Astrocyte of the cerebellum (primary cell): ENCODE data around the gene SLC7A6.

Source experiments
- DNase-seq: peaks from one replicate; pipeline ENCODE4 v3.0.0-alpha.2; 2011; ENCODE audit warnings: low read depth
- H3K4me3 ChIP-seq: 2 replicates; pipeline ENCODE4 v1.5.1; 2011; ENCODE audit warnings: mild to moderate bottlenecking, low read depth, low read length, moderate library complexity
- in situ Hi-C: cut with HindIII; loops from 2 replicates; pipeline ENCODE4 v1.10.0; 2017; ENCODE audit warnings: low sequenced_read_pairs
- TF ChIP-seq, protein P1 (sequence below): IDR thresholded peaks from 2 replicates; pipeline ENCODE4 v1.5.1; 2012; ENCODE audit warnings: low read length, low read depth, moderate library complexity, mild to moderate bottlenecking; ENCODE audit errors: missing control alignments

The SLC7A6 gene

DNA sequence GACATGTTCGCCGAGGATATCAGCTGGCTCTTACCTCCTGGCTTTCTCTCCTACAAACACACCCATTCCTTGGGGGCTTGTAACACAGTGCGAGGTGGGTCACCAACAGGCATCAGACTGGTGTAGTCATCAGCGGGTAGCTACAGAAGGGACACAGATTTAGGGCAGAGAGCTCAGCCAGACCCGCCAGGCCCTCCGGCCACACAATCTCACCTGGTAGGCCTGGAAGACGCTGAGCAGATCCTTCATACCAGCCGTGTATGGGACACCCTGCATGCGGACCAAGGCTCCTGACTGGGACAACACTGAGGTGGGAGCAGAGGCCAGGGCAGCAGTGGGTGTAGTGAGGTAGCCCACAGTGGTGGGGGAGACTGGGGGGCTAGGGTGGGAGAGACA, 34.2 kb upstream of the SLC7A6 start:
- in situ Hi-C loops, result no loop called here
- TF ChIP-seq, protein P1, sequence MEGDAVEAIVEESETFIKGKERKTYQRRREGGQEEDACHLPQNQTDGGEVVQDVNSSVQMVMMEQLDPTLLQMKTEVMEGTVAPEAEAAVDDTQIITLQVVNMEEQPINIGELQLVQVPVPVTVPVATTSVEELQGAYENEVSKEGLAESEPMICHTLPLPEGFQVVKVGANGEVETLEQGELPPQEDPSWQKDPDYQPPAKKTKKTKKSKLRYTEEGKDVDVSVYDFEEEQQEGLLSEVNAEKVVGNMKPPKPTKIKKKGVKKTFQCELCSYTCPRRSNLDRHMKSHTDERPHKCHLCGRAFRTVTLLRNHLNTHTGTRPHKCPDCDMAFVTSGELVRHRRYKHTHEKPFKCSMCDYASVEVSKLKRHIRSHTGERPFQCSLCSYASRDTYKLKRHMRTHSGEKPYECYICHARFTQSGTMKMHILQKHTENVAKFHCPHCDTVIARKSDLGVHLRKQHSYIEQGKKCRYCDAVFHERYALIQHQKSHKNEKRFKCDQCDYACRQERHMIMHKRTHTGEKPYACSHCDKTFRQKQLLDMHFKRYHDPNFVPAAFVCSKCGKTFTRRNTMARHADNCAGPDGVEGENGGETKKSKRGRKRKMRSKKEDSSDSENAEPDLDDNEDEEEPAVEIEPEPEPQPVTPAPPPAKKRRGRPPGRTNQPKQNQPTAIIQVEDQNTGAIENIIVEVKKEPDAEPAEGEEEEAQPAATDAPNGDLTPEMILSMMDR, result no peak
- H3K4me3 ChIP-seq, result no peak overlapping the region
- DNase-seq, result no peak

DNA sequence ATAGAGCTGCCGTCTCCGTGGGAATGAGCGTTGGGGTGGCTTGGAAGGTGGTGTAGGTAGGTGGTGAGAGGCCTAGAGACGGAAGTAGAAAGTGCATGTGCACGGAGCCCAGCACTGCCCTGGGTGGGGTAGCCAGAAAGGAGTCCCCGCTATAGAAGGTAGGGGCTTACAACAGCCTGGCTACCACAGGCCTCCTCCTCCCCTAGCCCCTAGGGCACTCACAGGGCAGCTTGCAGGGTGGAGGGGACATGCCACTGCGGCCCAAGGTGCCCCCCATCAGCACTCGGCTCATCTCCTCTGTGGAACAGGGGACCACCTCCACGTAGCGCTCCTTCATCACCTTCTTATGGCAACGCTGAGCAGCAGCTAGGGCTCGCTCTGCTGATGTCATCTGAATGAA, 33.4 kb upstream of the SLC7A6 start:
- in situ Hi-C loops, result no loop called here
- TF ChIP-seq, protein P1, result no peak
- no peak overlapping the region for H3K4me3 ChIP-seq
- DNase-seq, result no peak

DNA sequence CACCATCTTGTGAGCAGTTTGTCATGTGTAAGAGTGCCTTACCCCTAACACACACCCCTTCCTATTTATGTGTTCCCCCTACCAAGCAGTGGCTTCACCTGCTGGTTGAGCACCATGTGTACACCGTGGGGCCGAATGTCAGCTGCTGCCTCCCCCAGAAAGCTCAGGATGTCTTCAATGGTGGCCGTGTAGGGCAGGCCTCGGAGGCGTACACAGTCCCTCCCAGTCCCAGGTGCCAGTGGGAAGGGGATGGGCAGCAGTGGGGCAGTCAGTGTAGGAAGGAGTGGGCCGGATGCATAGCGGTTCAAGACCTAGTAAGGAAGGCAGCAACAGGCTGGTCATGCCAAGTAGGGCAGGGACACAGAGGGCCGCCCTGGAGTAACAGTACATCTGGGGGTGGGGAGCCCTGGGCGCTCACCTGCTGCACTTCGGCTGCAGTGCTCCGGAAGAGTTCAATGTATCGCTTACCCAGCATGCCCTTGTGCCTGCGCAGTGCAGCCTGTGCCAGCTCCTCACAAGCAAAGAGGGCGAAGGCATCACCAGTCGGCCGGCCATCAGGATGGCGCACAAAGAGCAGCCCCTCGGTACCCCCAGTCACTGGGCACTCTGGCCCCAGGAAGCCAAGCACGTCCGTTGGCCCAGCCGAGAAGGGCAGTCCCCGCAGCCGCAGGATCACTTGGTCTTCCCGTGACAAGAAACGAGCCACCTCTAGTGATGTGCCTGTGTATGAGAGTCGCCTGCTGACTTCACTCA, 32.8 kb upstream of the SLC7A6 start:
- TF ChIP-seq, protein P1, result no peak
- no peak overlapping the region for H3K4me3 ChIP-seq
- in situ Hi-C loops, result no loop called here
- DNase-seq, result no peak

DNA sequence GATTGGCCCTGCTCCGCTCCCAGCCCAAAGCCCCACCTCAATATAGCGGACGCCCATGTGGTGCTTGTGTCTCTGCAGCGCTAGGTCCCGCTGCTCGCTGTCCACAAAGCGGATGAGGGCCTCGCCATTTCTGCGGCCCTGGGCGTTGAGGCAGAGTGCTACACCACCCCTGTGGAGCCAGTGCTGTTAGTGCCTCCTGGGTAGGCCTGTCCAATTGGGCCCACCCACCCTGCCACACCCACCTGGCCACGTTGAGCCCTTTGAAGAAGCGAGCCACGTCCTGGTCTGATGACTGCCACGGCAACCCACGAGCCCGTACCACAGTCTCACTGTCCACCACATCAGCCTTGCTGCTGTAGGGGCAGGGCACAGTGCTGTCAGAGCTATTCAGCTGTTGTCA, 32.0 kb upstream of the SLC7A6 start:
- no peak for DNase-seq
- in situ Hi-C loops, result no loop called here
- H3K4me3 ChIP-seq, result no peak overlapping the region
- TF ChIP-seq, protein P1, result no peak

DNA sequence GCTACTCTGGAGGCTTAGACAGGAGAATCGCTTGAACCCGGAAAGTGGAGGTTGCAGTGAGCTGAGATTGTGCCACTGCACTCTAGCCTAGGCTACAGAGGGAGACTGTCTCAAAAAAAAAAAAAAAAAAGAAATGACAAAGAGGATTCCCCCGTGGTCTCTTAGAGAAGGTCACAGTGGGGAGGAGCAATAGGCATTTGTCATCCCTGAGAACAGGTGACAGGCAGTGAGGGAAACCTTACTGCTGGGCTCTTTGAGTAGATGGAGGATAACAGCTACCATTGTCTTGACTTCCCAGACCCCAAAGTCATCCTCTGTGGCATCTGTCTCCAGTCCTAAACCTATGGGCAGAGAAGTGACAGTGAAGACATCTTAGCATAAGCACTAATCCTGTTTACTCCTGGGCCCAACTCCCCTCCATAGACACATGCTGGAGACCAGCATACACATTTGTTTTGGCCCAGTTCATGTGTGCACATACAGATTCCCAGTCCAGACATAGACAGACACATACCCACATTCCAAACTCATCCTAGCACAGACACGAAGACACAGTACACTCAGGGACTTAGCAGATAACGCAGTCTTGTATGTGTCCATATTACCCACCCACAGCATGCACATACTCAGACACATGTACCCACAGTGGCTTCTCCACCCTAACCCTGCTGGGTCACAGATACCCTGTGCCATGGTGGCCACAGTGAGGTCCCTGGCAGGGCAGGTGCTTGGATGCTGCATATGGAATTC, 31.1 kb upstream of the SLC7A6 start:
- no peak overlapping the region for H3K4me3 ChIP-seq
- no peak for DNase-seq
- TF ChIP-seq, protein P1, result no peak
- in situ Hi-C loops, result no loop called here

DNA sequence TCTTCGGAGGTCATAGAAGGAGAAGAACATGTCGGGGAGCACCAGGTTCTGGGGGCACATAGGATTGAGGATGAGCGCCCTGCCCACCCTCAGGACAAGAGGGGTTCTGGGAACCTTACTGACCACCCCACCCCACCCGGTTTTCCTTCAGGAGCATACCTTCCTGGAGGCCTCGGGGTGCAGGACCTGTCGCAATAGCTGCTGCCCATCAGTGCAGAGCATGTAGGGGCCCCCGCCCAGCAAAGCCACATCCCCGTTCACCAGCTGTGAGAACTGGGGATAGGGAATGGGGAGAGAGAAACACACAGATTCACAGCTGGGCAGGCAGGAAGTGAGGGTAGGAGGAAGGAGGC, 30.5 kb upstream of the SLC7A6 start:
- TF ChIP-seq, protein P1, result no peak
- DNase-seq, result no peak
- no peak overlapping the region for H3K4me3 ChIP-seq
- in situ Hi-C loops, result no loop called here
